ENCODE measurements around the gene WNT5A.

WNT5A gene

DNA sequence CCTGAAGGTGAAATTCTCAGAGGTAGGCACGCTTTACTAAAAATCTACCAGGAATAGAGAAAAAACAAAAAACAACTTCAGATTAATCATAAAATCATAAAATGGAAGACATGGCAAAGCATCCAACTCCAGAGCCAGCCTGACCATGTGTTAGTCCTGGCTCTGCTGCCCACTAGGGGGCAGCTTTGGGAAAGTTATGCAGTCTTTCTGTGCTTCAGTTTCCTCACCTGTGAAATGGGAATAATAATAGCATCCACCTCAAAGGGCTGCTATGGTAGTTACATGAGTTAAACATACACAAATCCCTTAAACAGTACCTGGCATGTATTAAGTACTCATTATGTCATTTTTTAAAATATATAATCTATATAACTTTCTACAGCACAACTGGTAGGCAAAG lies 52.3 kb downstream of the WNT5A start:
- no peaks in the 10 kb centered on the region for H3K27me3 ChIP-seq (ENCODE audit: control insufficient read depth, insufficient read depth, low read length, poor library complexity, severe bottlenecking)
- WGBS, 2 experiments: 63 to 100% methylated on average over 1 of the region's 1 CpG
- H3K9me3 ChIP-seq (ENCODE audit: control insufficient read depth, low read length): no peaks in the 10 kb centered on the region
- H3K27ac ChIP-seq (ENCODE audit: insufficient read depth, low read depth, low read length, poor library complexity, severe bottlenecking): no peak overlapping the region
- H3K36me3 ChIP-seq (ENCODE audit: control insufficient read depth, insufficient read depth, low read length): no peaks in the 10 kb centered on the region
- H3K4me3 ChIP-seq (ENCODE audit: insufficient read depth, low read depth, low read length): no peak overlapping the region
- H3K4me1 ChIP-seq (ENCODE audit: control insufficient read depth, insufficient read depth, low read length): no peaks in the 10 kb centered on the region

DNA sequence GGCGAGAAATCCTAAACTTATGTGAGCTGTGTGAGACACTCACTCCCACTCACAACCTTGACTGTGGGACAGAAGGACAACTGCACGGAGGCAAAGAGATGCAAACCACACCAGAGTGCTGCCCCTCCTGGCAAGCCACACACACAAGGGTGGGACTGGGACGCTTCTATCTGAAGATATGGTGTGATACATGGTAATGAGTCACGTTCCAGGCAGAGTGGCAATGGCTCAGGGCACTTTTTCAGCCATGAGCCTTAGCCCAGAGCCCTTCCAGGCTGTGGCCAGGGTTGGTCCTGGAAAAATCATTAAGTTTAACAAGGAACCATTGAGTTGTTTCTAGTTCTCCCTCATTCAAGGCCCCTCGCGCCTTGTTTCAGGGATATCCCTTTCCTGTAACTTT lies 56.1 kb downstream of the WNT5A start:
- H3K27me3 ChIP-seq (ENCODE audit: control insufficient read depth, insufficient read depth, low read length, poor library complexity, severe bottlenecking): no peaks in the 10 kb centered on the region
- no peak overlapping the region for H3K4me3 ChIP-seq (ENCODE audit: insufficient read depth, low read depth, low read length)
- 93 to 95% methylated on average over 6 of the region's 6 CpGs for WGBS, 2 experiments

DNA sequence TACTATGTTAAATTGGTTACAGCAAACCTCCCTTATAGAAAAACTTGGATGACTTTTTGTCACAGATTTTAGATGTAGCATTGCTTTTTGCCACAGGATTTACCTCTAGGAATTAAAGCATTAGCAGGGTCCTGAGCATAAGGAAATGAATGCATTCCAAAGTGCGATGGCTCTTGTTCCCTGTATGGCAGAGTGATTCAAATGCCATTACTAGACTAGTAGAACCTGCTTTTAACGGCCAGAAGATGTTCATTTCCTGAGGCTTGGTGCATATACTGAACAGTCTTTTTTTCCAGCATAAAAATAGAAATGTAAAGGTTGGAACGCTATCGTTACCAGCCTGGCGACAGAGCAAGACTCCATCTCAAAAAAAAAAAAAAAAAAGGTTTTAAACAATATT lies 59.4 kb downstream of the WNT5A start:
- 94 to 95% methylated on average over 4 of the region's 5 CpGs for WGBS, 2 experiments

More for the DNA sequence above, 56.1 kb downstream of the WNT5A start:
- H3K36me3 ChIP-seq (ENCODE audit: control insufficient read depth, insufficient read depth, low read length): no peaks in the 10 kb centered on the region
- H3K4me1 ChIP-seq (ENCODE audit: control insufficient read depth, insufficient read depth, low read length): no peaks in the 10 kb centered on the region
- H3K9me3 ChIP-seq (ENCODE audit: control insufficient read depth, low read length): no peaks in the 10 kb centered on the region
- no peak overlapping the region for H3K27ac ChIP-seq (ENCODE audit: insufficient read depth, low read depth, low read length, poor library complexity, severe bottlenecking)

DNA sequence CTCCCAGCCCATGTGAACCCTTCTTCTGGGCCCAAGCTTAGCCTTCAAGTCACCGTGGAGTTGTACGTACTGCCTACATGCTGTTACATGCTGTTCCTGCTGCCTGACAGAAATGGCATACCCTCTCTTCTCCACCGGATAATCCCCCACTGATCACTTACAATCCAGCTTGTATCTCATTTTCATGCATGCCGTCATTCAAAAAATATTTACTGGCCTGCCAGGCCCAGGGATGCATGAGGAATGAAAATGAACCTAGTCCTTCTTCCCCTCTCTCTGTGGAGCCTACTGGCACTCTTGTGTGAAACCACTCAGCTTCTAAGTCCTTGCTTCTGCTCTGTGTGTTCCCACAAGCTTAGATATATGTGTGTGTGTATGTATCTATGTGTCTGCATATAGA lies 60.6 kb downstream of the WNT5A start:
- H3K27ac ChIP-seq (ENCODE audit: insufficient read depth, low read depth, low read length, poor library complexity, severe bottlenecking): no peak overlapping the region

More for the DNA sequence above, 59.4 kb downstream of the WNT5A start:
- Histone ChIP-seq H3K27me3 (ENCODE audit: control insufficient read depth, insufficient read depth, low read length, poor library complexity, severe bottlenecking) (no peaks in the 10 kb centered on the region), H3K36me3 (ENCODE audit: control insufficient read depth, insufficient read depth, low read length) (no peaks in the 10 kb centered on the region), H3K4me3 (ENCODE audit: insufficient read depth, low read depth, low read length) (no peak overlapping the region), H3K9me3 (ENCODE audit: control insufficient read depth, low read length) (no peaks in the 10 kb centered on the region), H3K27ac (ENCODE audit: insufficient read depth, low read depth, low read length, poor library complexity, severe bottlenecking) (no peak overlapping the region), H3K4me1 (ENCODE audit: control insufficient read depth, insufficient read depth, low read length) (no peaks in the 10 kb centered on the region)

DNA sequence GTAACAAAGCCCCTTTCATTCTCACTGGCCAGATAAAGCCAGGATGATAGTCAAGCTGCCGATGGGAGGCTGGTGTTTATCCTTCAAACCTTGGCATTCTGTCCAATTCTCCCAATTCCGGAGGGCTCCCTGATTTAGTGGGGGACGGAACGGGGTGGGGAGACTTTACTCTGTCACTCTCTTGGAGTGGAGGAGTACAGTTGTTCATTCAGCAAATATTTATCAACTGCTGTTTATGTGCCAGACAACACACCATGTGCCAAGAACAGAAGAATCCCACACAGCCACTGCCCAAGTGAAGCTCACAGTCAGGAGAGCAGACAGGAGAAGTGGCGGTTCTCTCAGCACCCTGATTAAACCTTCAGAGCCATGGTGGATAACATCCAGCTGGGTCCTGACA lies 63.3 kb downstream of the WNT5A start:
- WGBS, 2 experiments: 94 to 98% methylated on average over 3 to 5 of the region's 5 CpGs
- Histone ChIP-seq H3K4me3 (ENCODE audit: insufficient read depth, low read depth, low read length) (no peak overlapping the region), H3K27ac (ENCODE audit: insufficient read depth, low read depth, low read length, poor library complexity, severe bottlenecking) (no peak overlapping the region), H3K36me3 (ENCODE audit: control insufficient read depth, insufficient read depth, low read length) (no peaks in the 10 kb centered on the region), H3K9me3 (ENCODE audit: control insufficient read depth, low read length) (no peaks in the 10 kb centered on the region), H3K27me3 (ENCODE audit: control insufficient read depth, insufficient read depth, low read length, poor library complexity, severe bottlenecking) (no peaks in the 10 kb centered on the region), H3K4me1 (ENCODE audit: control insufficient read depth, insufficient read depth, low read length) (no peaks in the 10 kb centered on the region)

More for the DNA sequence above, 60.6 kb downstream of the WNT5A start:
- no peaks in the 10 kb centered on the region for H3K4me1 ChIP-seq (ENCODE audit: control insufficient read depth, insufficient read depth, low read length)
- no peaks in the 10 kb centered on the region for H3K9me3 ChIP-seq (ENCODE audit: control insufficient read depth, low read length)
- H3K4me3 ChIP-seq (ENCODE audit: insufficient read depth, low read depth, low read length): no peak overlapping the region
- WGBS, 2 experiments: 92 to 94% methylated on average over 4 of the region's 4 CpGs
- no peaks in the 10 kb centered on the region for H3K27me3 ChIP-seq (ENCODE audit: control insufficient read depth, insufficient read depth, low read length, poor library complexity, severe bottlenecking)
- H3K36me3 ChIP-seq (ENCODE audit: control insufficient read depth, insufficient read depth, low read length): no peaks in the 10 kb centered on the region

DNA sequence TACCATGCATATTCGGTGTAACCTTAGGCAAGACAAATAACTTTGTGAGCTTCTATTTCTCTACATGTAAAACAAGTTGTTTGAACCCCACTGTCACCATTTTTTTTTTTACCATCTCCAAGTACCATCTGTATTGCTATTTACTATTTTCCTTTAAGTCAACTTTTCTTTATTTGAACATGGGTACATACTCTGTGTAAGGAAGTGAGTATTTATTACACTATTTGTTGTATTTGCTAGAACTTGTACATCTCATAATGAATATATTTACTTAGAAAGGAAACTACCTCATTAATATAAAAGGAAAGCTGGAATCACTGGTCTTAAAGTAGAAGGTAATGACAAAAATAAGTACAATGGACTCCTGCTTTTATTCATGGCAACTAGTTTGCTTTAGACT lies 69.9 kb downstream of the WNT5A start:
- Histone ChIP-seq H3K4me1 (ENCODE audit: control insufficient read depth, insufficient read depth, low read length) (no peaks in the 10 kb centered on the region), H3K36me3 (ENCODE audit: control insufficient read depth, insufficient read depth, low read length) (no peaks in the 10 kb centered on the region), H3K9me3 (ENCODE audit: control insufficient read depth, low read length) (no peaks in the 10 kb centered on the region), H3K27me3 (ENCODE audit: control insufficient read depth, insufficient read depth, low read length, poor library complexity, severe bottlenecking) (no peaks in the 10 kb centered on the region), H3K4me3 (ENCODE audit: insufficient read depth, low read depth, low read length) (no peak overlapping the region), H3K27ac (ENCODE audit: insufficient read depth, low read depth, low read length, poor library complexity, severe bottlenecking) (no peak overlapping the region)
- WGBS, 2 experiments: 90 to 97% methylated on average over 1 of the region's 1 CpG

DNA sequence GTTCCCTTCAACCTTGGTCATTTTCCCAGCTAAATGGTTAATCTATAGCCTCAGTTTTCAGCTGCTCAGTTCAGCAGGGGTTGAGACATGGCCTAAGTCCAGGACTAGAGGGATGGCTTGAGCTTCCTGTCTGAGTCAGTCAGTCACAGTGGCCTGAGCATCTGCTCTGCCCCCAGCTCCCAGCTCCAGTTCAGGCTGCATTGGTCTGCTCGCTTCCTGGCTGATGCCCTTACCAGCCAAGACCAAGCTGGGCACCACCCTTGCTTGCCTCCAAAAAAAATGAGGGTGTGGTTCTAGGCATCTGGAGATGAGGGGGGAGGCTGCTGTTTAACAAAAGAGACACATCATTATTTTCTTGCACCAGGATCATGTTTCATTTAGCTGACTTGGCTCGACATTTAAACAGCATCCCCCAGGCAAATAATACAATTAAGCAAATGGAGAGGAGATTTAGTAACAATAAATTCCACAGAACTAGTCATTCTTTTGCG lies 70.7 kb downstream of the WNT5A start:
- 93% methylated on average over 2 to 3 of the region's 3 CpGs for WGBS, 2 experiments
- Histone ChIP-seq H3K27ac (ENCODE audit: insufficient read depth, low read depth, low read length, poor library complexity, severe bottlenecking) (no peak overlapping the region), H3K4me1 (ENCODE audit: control insufficient read depth, insufficient read depth, low read length) (no peaks in the 10 kb centered on the region), H3K4me3 (ENCODE audit: insufficient read depth, low read depth, low read length) (no peak overlapping the region), H3K27me3 (ENCODE audit: control insufficient read depth, insufficient read depth, low read length, poor library complexity, severe bottlenecking) (no peaks in the 10 kb centered on the region), H3K36me3 (ENCODE audit: control insufficient read depth, insufficient read depth, low read length) (no peaks in the 10 kb centered on the region), H3K9me3 (ENCODE audit: control insufficient read depth, low read length) (no peaks in the 10 kb centered on the region)
